Measurements from ENCODE around the gene ADH5. TPM values are rescaled to one million over a fixed set of nuclear protein-coding genes. Genes with fewer than 3 reads are reported as not detected.
"Not testable (repeated sequence)": the region's sequence is repeated elsewhere in the genome, so short reads cannot be mapped to it uniquely, and the experiment has no call there.

Gene ADH5
- total and polyA plus RNA-seq, 4 donors, result 90.4 to 190 (median 120) TPM

DNA sequence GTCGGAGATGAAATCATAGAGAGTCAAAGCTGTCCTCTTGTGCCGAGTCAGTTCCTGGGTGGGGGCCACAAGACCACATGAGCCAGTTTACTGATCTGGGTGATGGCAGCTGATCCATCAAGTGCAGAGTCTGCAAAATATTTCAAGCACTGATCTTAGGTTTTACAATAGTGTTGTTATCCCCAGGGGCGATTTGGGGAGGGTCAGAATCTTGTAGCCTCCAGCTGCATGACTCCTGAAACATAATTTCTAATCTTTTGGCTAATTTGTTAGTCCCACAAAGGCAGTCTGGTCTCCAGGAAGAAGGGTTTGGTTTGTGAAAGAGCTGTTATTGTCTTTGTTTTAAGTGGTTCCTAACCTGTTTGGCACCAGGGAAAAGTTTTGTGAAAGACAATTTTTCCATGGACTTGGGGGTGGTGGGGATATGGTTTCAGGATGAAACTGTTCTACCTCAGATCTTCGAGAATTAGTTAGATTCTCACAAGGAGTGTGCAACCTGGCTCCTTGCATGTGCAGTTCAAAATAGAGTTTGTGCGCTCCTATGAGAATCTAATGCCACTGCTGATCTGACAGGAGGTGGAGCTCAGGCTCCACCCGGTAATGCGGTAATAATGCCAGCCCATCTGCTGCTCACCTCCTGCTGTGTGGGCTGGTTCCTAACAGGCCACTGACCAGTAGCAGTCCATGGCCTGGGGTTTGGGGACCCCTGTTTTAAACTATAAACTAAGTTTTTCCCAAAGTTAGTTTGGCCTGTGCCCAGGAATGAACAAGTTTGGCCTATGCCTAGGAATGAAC, 63.9 kb downstream of the ADH5 start (continued):
- TF ChIP-seq HNF4A (conservative IDR thresholded peaks at IDR 0.05), result no peak
- no peak for TF ChIP-seq NR2F2 (IDR thresholded peaks at IDR 0.05)
- TF ChIP-seq SP1 (IDR thresholded peaks at IDR 0.05), result no peak
- no peak for TF ChIP-seq FOXA2 (IDR thresholded peaks at IDR 0.05)

DNA sequence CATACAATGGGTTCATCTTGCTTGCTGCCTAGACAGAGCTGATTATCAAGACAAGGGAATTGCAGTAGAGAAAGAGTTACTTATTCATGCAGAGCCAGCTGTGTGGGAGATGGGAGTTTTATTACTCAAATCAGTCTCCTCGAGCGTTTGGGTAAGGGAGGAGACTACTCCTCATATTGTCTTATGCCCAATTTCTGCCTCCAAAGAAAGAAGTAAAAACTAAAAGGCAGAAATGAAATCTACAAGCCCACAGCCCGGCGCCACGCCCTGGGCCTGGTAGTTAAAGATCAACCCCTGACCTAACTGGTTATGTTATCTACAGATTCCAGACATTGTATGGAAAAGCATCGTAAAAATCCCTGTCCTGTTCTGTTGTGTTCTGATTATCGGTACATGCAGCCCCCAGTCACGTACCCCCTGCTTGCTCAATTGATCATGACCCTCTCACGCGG, 64.8 kb downstream of the ADH5 start:
- peak; percentile 52 for DNase-seq (ENCODE audit: low spot score)

DNA sequence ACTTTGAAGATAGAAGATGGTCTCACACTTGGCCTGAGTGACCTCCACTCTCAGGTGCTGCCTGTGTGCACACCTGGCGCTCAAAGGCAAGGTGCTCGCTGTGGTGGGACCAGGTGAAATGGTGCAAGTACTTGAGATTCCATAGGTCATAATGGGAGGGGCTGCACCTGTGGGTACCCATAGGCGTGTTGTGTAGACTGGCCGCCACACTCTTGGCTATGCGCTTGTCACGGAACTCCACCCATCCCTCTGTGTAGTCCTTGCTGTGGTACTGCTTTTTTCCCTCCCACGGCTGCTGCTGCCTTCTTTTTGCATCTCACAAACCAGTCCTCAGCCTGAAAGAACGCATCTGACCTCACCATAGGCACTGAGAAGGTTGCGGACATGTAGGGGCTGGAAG, 66.0 kb downstream of the ADH5 start:
- no peaks in the 10 kb centered on the region for H3K27me3 ChIP-seq (ENCODE audit: control insufficient read depth in 4 of 4, insufficient read depth in 4 of 4, low read length in 3 of 4)
- H3K27ac ChIP-seq (ENCODE audit: low read depth in 1 of 2, low read length in 2 of 2), result no peak overlapping the region
- H3K36me3 ChIP-seq (ENCODE audit: control insufficient read depth in 4 of 4, insufficient read depth in 3 of 4, low read depth in 1 of 4, low read length in 3 of 4), result peaks cover 0 to 2% (median 0%) of the 10 kb centered on the region in 4 donors
- TF ChIP-seq RAD21 (IDR thresholded peaks at IDR 0.05), result no peak
- no peak for TF ChIP-seq RXRA (IDR thresholded peaks at IDR 0.05)
- no peak for TF ChIP-seq YY1 (IDR thresholded peaks at IDR 0.05)
- no peak for TF ChIP-seq JUND (IDR thresholded peaks at IDR 0.05)
- TF ChIP-seq, protein P1, sequence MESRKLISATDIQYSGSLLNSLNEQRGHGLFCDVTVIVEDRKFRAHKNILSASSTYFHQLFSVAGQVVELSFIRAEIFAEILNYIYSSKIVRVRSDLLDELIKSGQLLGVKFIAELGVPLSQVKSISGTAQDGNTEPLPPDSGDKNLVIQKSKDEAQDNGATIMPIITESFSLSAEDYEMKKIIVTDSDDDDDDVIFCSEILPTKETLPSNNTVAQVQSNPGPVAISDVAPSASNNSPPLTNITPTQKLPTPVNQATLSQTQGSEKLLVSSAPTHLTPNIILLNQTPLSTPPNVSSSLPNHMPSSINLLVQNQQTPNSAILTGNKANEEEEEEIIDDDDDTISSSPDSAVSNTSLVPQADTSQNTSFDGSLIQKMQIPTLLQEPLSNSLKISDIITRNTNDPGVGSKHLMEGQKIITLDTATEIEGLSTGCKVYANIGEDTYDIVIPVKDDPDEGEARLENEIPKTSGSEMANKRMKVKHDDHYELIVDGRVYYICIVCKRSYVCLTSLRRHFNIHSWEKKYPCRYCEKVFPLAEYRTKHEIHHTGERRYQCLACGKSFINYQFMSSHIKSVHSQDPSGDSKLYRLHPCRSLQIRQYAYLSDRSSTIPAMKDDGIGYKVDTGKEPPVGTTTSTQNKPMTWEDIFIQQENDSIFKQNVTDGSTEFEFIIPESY (IDR thresholded peaks at IDR 0.05), result no peak
- no peak for TF ChIP-seq NR2F2 (IDR thresholded peaks at IDR 0.05)
- no peak for TF ChIP-seq FOXA2 (IDR thresholded peaks at IDR 0.05)
- TF ChIP-seq, protein P2, sequence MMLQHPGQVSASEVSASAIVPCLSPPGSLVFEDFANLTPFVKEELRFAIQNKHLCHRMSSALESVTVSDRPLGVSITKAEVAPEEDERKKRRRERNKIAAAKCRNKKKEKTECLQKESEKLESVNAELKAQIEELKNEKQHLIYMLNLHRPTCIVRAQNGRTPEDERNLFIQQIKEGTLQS (IDR thresholded peaks at IDR 0.05), result no peak
- TF ChIP-seq, protein P3, sequence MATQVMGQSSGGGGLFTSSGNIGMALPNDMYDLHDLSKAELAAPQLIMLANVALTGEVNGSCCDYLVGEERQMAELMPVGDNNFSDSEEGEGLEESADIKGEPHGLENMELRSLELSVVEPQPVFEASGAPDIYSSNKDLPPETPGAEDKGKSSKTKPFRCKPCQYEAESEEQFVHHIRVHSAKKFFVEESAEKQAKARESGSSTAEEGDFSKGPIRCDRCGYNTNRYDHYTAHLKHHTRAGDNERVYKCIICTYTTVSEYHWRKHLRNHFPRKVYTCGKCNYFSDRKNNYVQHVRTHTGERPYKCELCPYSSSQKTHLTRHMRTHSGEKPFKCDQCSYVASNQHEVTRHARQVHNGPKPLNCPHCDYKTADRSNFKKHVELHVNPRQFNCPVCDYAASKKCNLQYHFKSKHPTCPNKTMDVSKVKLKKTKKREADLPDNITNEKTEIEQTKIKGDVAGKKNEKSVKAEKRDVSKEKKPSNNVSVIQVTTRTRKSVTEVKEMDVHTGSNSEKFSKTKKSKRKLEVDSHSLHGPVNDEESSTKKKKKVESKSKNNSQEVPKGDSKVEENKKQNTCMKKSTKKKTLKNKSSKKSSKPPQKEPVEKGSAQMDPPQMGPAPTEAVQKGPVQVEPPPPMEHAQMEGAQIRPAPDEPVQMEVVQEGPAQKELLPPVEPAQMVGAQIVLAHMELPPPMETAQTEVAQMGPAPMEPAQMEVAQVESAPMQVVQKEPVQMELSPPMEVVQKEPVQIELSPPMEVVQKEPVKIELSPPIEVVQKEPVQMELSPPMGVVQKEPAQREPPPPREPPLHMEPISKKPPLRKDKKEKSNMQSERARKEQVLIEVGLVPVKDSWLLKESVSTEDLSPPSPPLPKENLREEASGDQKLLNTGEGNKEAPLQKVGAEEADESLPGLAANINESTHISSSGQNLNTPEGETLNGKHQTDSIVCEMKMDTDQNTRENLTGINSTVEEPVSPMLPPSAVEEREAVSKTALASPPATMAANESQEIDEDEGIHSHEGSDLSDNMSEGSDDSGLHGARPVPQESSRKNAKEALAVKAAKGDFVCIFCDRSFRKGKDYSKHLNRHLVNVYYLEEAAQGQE (IDR thresholded peaks at IDR 0.05), result no peak
- TF ChIP-seq, protein P4, sequence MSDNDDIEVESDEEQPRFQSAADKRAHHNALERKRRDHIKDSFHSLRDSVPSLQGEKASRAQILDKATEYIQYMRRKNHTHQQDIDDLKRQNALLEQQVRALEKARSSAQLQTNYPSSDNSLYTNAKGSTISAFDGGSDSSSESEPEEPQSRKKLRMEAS (IDR thresholded peaks at IDR 0.05), result no peak
- no peak for TF ChIP-seq HNF4A (conservative IDR thresholded peaks at IDR 0.05)
- TF ChIP-seq, protein P5, sequence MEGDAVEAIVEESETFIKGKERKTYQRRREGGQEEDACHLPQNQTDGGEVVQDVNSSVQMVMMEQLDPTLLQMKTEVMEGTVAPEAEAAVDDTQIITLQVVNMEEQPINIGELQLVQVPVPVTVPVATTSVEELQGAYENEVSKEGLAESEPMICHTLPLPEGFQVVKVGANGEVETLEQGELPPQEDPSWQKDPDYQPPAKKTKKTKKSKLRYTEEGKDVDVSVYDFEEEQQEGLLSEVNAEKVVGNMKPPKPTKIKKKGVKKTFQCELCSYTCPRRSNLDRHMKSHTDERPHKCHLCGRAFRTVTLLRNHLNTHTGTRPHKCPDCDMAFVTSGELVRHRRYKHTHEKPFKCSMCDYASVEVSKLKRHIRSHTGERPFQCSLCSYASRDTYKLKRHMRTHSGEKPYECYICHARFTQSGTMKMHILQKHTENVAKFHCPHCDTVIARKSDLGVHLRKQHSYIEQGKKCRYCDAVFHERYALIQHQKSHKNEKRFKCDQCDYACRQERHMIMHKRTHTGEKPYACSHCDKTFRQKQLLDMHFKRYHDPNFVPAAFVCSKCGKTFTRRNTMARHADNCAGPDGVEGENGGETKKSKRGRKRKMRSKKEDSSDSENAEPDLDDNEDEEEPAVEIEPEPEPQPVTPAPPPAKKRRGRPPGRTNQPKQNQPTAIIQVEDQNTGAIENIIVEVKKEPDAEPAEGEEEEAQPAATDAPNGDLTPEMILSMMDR (IDR thresholded peaks at IDR 0.05; ENCODE audit: low read depth, low read length, missing input control), result no peak
- no peak for TF ChIP-seq HNF4G (IDR thresholded peaks at IDR 0.05)
- no peak for TF ChIP-seq EGR1 (IDR thresholded peaks at IDR 0.05; ENCODE audit: low read depth in 2 of 2)
- H3K9ac ChIP-seq (ENCODE audit: low read depth in 1 of 2, low read length in 2 of 2), result no peak overlapping the region
- H3K4me3 ChIP-seq (ENCODE audit: low read depth in 1 of 3, low read length in 3 of 3), result no peak overlapping the region
- no peak for DNase-seq (ENCODE audit: low spot score)
- peaks cover 0 to 5% (median 1%) of the 10 kb centered on the region in 4 donors for H3K9me3 ChIP-seq (ENCODE audit: control insufficient read depth in 4 of 4, low read length in 3 of 4)
- 95% methylated on average over 9 of the region's 9 CpGs for WGBS
- H3K4me1 ChIP-seq (ENCODE audit: control insufficient read depth in 4 of 4, insufficient read depth in 4 of 4, low read length in 3 of 4), result no peaks in the 10 kb centered on the region

More for the DNA sequence above, 64.8 kb downstream of the ADH5 start:
- not testable (repeated sequence) for H3K27me3 ChIP-seq (ENCODE audit: control insufficient read depth in 4 of 4, insufficient read depth in 4 of 4, low read length in 3 of 4); H3K9ac ChIP-seq (ENCODE audit: low read depth in 1 of 2, low read length in 2 of 2); H3K9me3 ChIP-seq (ENCODE audit: control insufficient read depth in 4 of 4, low read length in 3 of 4); H3K27ac ChIP-seq (ENCODE audit: low read depth in 1 of 2, low read length in 2 of 2); H3K4me3 ChIP-seq (ENCODE audit: low read depth in 1 of 3, low read length in 3 of 3); H3K36me3 ChIP-seq (ENCODE audit: control insufficient read depth in 4 of 4, insufficient read depth in 3 of 4, low read depth in 1 of 4, low read length in 3 of 4); H3K4me1 ChIP-seq (ENCODE audit: control insufficient read depth in 4 of 4, insufficient read depth in 4 of 4, low read length in 3 of 4)
- 90% methylated on average over 10 of the region's 10 CpGs for WGBS

Data from liver (tissue), 9 donors.